K562 (cell line): ENCODE data around the gene TBXA2R. TPM values are rescaled to one million over a fixed set of nuclear protein-coding genes. Genes with fewer than 3 reads are reported as not detected.

Experiments used
- ATF1 ChIP-seq, 2 experiments: fragments of 450-650 bp in 1 of 2; IDR thresholded peaks; 2 replicates each; pipeline ENCODE4 v1.6.1; 2016; ENCODE audit warnings: missing compliant biosample characterization in 1 of 2, missing genetic modification characterization in 1 of 2
- CCNT2 ChIP-seq: IDR thresholded peaks from 2 replicates; pipeline ENCODE4 v1.6.1; 2011; ENCODE audit warnings: borderline replicate concordance, low read depth, mild to moderate bottlenecking, moderate library complexity, mixed read lengths, low read length; ENCODE audit not compliant: insufficient read length; ENCODE audit errors: extremely low read depth
- ESRRB ChIP-seq: fragments of 250-450 bp; sonication (Bioruptor Pico); IDR thresholded peaks from 2 replicates; pipeline ENCODE4 v1.5.0; 2020; ENCODE audit warnings: mild to moderate bottlenecking, moderate library complexity, borderline replicate concordance
- ETV5 ChIP-seq: sonication (generic); formaldehyde crosslinking; IDR thresholded peaks from 2 replicates; pipeline ENCODE4 v1.4.0; 2020; ENCODE audit warnings: low read depth, mild to moderate bottlenecking, missing genetic modification reagents
- MTA1 ChIP-seq: fragments of 450-650 bp; IDR thresholded peaks from 2 replicates; pipeline ENCODE4 v1.6.1; 2017; ENCODE audit warnings: borderline replicate concordance
- NBN ChIP-seq: fragments of 450-650 bp; IDR thresholded peaks from 2 replicates; pipeline ENCODE4 v1.6.1; 2016; ENCODE audit warnings: low read depth, mild to moderate bottlenecking
- POLR2AphosphoS5 ChIP-seq: IDR thresholded peaks from 2 replicates; pipeline ENCODE4 v1.6.1; 2011; ENCODE audit warnings: mild to moderate bottlenecking, low read depth, low read length, moderate library complexity; ENCODE audit not compliant: control insufficient read depth, insufficient read depth
- POU5F1 ChIP-seq: fragments of 150-350 bp; IDR thresholded peaks from 2 replicates; pipeline ENCODE4 v1.6.1; 2014; ENCODE audit warnings: borderline replicate concordance, low read length, low read depth, mild to moderate bottlenecking; ENCODE audit not compliant: partially characterized antibody
- RBBP5 ChIP-seq: fragments of 200-600 bp; sonication (generic); IDR thresholded peaks from 2 replicates; pipeline ENCODE4 v1.6.1; 2012; ENCODE audit warnings: borderline replicate concordance, mild to moderate bottlenecking, low read length, control low read depth, inconsistent platforms; ENCODE audit not compliant: insufficient read depth, poor library complexity, severe bottlenecking
- SNIP1 ChIP-seq: fragments of 450-650 bp; IDR thresholded peaks from 2 replicates; pipeline ENCODE4 v1.7.1; 2017; ENCODE audit warnings: low read depth, mild to moderate bottlenecking
- SRSF1 ChIP-seq: fragments of 200-400 bp; formaldehyde crosslinking; IDR thresholded peaks from 2 replicates; pipeline ENCODE4 v1.6.1; 2017; ENCODE audit warnings: mild to moderate bottlenecking, low read depth, low read length, moderate library complexity
- SRSF7 ChIP-seq: fragments of 200-400 bp; formaldehyde crosslinking; optimal IDR thresholded peaks from 2 replicates; pipeline ENCODE3; 2017; ENCODE audit warnings: mild to moderate bottlenecking, low read depth, low read length
- ZBED1 ChIP-seq: IDR thresholded peaks from 2 replicates; pipeline ENCODE4 v1.6.1; 2014
- ZBTB34 ChIP-seq: fragments of 250-450 bp; sonication (Bioruptor Pico); IDR thresholded peaks from 2 replicates; pipeline ENCODE4 v1.8.0; 2021; ENCODE audit warnings: mild to moderate bottlenecking, moderate library complexity
- ZBTB49 ChIP-seq: sonication (generic); formaldehyde crosslinking; IDR thresholded peaks from 2 replicates; pipeline ENCODE4 v1.8.0; 2022; ENCODE audit warnings: missing genetic modification reagents, mild to moderate bottlenecking, borderline replicate concordance
- ZNF384 ChIP-seq: IDR thresholded peaks from 2 replicates; pipeline ENCODE4 v1.6.1; 2012; ENCODE audit warnings: low read depth, low read length, improper control_type of control experiment
- ZNF444 ChIP-seq: fragments of 250-450 bp; sonication (Bioruptor Pico); IDR thresholded peaks from 2 replicates; pipeline ENCODE4 v1.4.0; 2020; ENCODE audit warnings: mild to moderate bottlenecking, moderate library complexity
- ZNF717 ChIP-seq: fragments of 250-450 bp; sonication (Bioruptor Pico); IDR thresholded peaks from 2 replicates; pipeline ENCODE4 v1.5.0; 2021
- polyA plus RNA-seq, 8 experiments: library from polyadenylated mRNA; depleted of rRNA in 4 of 8; stranded (reverse) in 5 of 8; unstranded in 3 of 8; fragments of >200 nt; fragmentation: Nextera tagmentation in 2 of 8; fragmentation: Illumina TruSeq in 1 of 8; extraction: Ambion mirVana in 2 of 8; extraction: Trizol in 1 of 8; gene quantifications; 2 replicates each; pipeline versions ENCODE4 v1.2.1 to v1.2.3, GENCODE V29; 2011 to 2014; ENCODE audit warnings: inconsistent platforms in 1 of 8, missing spikeins in 1 of 8
- total RNA-seq, 7 experiments: library from RNA; depleted of rRNA in 6 of 7; stranded (reverse); fragments of >200 nt in 6 of 7; fragmentation: Illumina TruSeq in 2 of 7; extraction: Trizol in 2 of 7; gene quantifications; 2 replicates each; pipeline versions ENCODE4 v1.2.1 to v1.2.3, GENCODE V29; 2011 to 2021; ENCODE audit warnings: low replicate concordance in 1 of 7
- TF ChIP-seq, protein P1 (sequence below): fragments of 450-650 bp; IDR thresholded peaks from 2 replicates; pipeline ENCODE4 v1.6.1; 2016

The TBXA2R gene
- total and polyA plus RNA-seq, 9 of the 15 experiments (the other 6 are each of a cell fraction or from before 2014, with no cell fraction given): 1.5 to 24.0 (median 2.8) TPM

GRCh38 chr19:3626473-3627350 is 20.0 kb upstream of the TBXA2R start, which contains the start of gene CACTIN (continued):
- peak; percentile 55; the same call in 1 of the 2 replicates for TF ChIP-seq ZBTB49 (CRISPR knock-in tag)
- TF ChIP-seq ZBTB34 (CRISPR knock-in tag): 0 out of 2 replicates have a peak, but pooled peaks have one; percentile 13
- no peak for TF ChIP-seq ZBED1
- no peak for TF ChIP-seq ZNF717 (CRISPR knock-in tag)
- TF ChIP-seq ZNF444 (CRISPR knock-in tag): no peak
- TF ChIP-seq ATF1 (CRISPR knock-in tag; IDR thresholded peaks at IDR 0.05): no peak
- TF ChIP-seq ATF1 (tag; IDR thresholded peaks at IDR 0.05): peak; percentile 90
- TF ChIP-seq POLR2AphosphoS5: peak; percentile 62; the same call in 1 of the 2 replicates
- TF ChIP-seq SRSF7: peak; percentile 31
- no peak for TF ChIP-seq SRSF1
- TF ChIP-seq ESRRB (CRISPR knock-in tag): no peak
- TF ChIP-seq, protein P1, sequence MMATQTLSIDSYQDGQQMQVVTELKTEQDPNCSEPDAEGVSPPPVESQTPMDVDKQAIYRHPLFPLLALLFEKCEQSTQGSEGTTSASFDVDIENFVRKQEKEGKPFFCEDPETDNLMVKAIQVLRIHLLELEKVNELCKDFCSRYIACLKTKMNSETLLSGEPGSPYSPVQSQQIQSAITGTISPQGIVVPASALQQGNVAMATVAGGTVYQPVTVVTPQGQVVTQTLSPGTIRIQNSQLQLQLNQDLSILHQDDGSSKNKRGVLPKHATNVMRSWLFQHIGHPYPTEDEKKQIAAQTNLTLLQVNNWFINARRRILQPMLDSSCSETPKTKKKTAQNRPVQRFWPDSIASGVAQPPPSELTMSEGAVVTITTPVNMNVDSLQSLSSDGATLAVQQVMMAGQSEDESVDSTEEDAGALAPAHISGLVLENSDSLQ: 0 out of 2 replicates have a peak, but pooled peaks have one; percentile 6
- TF ChIP-seq ZNF384: no peak; the same call in 1 of the 2 replicates
- TF ChIP-seq RBBP5: peak; percentile 100
- no peak for TF ChIP-seq SNIP1
- peak; percentile 99 for TF ChIP-seq MTA1
- TF ChIP-seq ETV5 (CRISPR knock-in tag): 0 out of 2 replicates have a peak, but pooled peaks have one; percentile 56
- no peak for TF ChIP-seq NBN
- peak; percentile 75 for TF ChIP-seq CCNT2
- TF ChIP-seq POU5F1: no peak
